Stimulated activated naive B cell treated with anti-CD40 and anti-IgM and Interleukin-4, amounts not matched to agents 10 μg/mL and 1 μg/mL and 100 μg/mL, for 72 hours (primary cell): Measurements from ENCODE around the gene PI3.

Source experiments
- ATAC-seq, 2 donors: fragments of 150-1000 bp; cut with Tn5 transposase; replicated peaks; 2 replicates each; pipeline ENCODE4 v1.10.0; 2021; ENCODE audit warnings: moderate library complexity in 1 of 2
- DNase-seq: peaks from one replicate; pipeline ENCODE4 v3.0.0; 2021
- H3K27ac Mint-ChIP-seq: one replicate; pipeline ENCODE4 v1.8.0; 2022; ENCODE audit warnings: mild to moderate bottlenecking, mixed read lengths
- H3K27me3 Mint-ChIP-seq, 2 donors: one replicate each; pipeline ENCODE4 v1.8.0; 2022; ENCODE audit warnings: mixed read lengths in 2 of 2
- H3K36me3 Mint-ChIP-seq, 2 donors: one replicate each; pipeline ENCODE4 v1.8.0; 2022; ENCODE audit warnings: mixed read lengths in 2 of 2, mild to moderate bottlenecking in 1 of 2
- H3K4me1 Mint-ChIP-seq, 2 donors: one replicate each; pipeline ENCODE4 v1.8.0; 2022; ENCODE audit warnings: mixed read lengths in 2 of 2, mild to moderate bottlenecking in 1 of 2
- H3K4me3 Mint-ChIP-seq, 2 donors: one replicate each; pipeline ENCODE4 v1.8.0; 2022; ENCODE audit warnings: mild to moderate bottlenecking in 2 of 2, mixed read lengths in 2 of 2, moderate library complexity in 1 of 2
- H3K9me3 Mint-ChIP-seq, 2 donors: one replicate each; pipeline ENCODE4 v1.8.0; 2022; ENCODE audit warnings: mixed read lengths in 2 of 2, mild to moderate bottlenecking in 1 of 2

Gene PI3

GRCh38 chr20:45211569-45212474 lies 37.1 kb downstream of the PI3 start:
- no peaks in the 10 kb centered on the region for H3K9me3 Mint-ChIP-seq
- ATAC-seq (no peak), DNase-seq (no peak)
- H3K4me1 Mint-ChIP-seq: no peaks in the 10 kb centered on the region
- no peak overlapping the region for H3K4me3 Mint-ChIP-seq
- peaks cover 47 to 60% of the 10 kb centered on the region in 2 donors for H3K27me3 Mint-ChIP-seq
- no peaks in the 10 kb centered on the region for H3K36me3 Mint-ChIP-seq
- H3K27ac Mint-ChIP-seq: no peak overlapping the region

GRCh38 chr20:45212836-45213235 lies 38.1 kb downstream of the PI3 start:
- ATAC-seq: no peak

GRCh38 chr20:45218124-45218523 lies 43.4 kb downstream of the PI3 start:
- ATAC-seq (no peak), DNase-seq (no peak)
- Mint-ChIP-seq H3K27ac (no peak overlapping the region), H3K4me3 (no peak overlapping the region), H3K4me1 (peaks cover 4 to 6% of the 10 kb centered on the region in 2 donors), H3K36me3 (no peaks in the 10 kb centered on the region), H3K27me3 (peaks cover 47 to 51% of the 10 kb centered on the region in 2 donors), H3K9me3 (peaks cover 0 to 4% of the 10 kb centered on the region in 2 donors)

More at GRCh38 chr20:45212836-45213235, 38.1 kb downstream of the PI3 start:
- no peak for DNase-seq
- Mint-ChIP-seq H3K36me3 (no peaks in the 10 kb centered on the region), H3K4me1 (no peaks in the 10 kb centered on the region), H3K27ac (no peak overlapping the region), H3K4me3 (no peak overlapping the region), H3K27me3 (peaks cover 39 to 60% of the 10 kb centered on the region in 2 donors), H3K9me3 (no peaks in the 10 kb centered on the region)

- ATAC-seq: no peak
- Mint-ChIP-seq H3K27ac (no peak overlapping the region), H3K36me3 (no peaks in the 10 kb centered on the region), H3K4me1 (peaks cover 4 to 6% of the 10 kb centered on the region in 2 donors), H3K9me3 (peaks cover 0 to 4% of the 10 kb centered on the region in 2 donors), H3K4me3 (no peak overlapping the region), H3K27me3 (peaks cover 46 to 52% of the 10 kb centered on the region in 2 donors)
- no peak for DNase-seq
Measured at GRCh38 chr20:45218636-45219035, 43.9 kb downstream of the PI3 start.

- peaks cover 4 to 6% of the 10 kb centered on the region in 2 donors for H3K4me1 Mint-ChIP-seq
- no peaks in the 10 kb centered on the region for H3K36me3 Mint-ChIP-seq
- H3K27me3 Mint-ChIP-seq: peaks cover 50 to 63% of the 10 kb centered on the region in 2 donors
- ATAC-seq (peak; percentile 66 to 80), DNase-seq (no peak)
- H3K4me3 Mint-ChIP-seq: no peak within 1 kb of the TSS
- no peak within 1 kb of the TSS for H3K27ac Mint-ChIP-seq
- peaks cover 0 to 4% of the 10 kb centered on the region in 2 donors for H3K9me3 Mint-ChIP-seq
Measured at GRCh38 chr20:45221076-45221475, 46.4 kb downstream of the PI3 start, which contains the start of gene SEMG2. TSS of gene SEMG2 (plus strand) at chr20:45221373. CDS start at chr20:45221390, 17 bp downstream.

GRCh38 chr20:45223136-45223535 lies 48.4 kb downstream of the PI3 start:
- Mint-ChIP-seq H3K27me3 (peaks cover 50 to 54% of the 10 kb centered on the region in 2 donors), H3K27ac (no peak overlapping the region), H3K4me3 (no peak overlapping the region), H3K36me3 (no peaks in the 10 kb centered on the region), H3K9me3 (peaks cover 0 to 4% of the 10 kb centered on the region in 2 donors), H3K4me1 (peaks cover 4 to 6% of the 10 kb centered on the region in 2 donors)
- DNase-seq (no peak), ATAC-seq (no peak)
